HG02938 (cell line): ENCODE results near the gene SHISAL1.

Experiments used
- ATAC-seq: cut with Tn5 transposase; IDR thresholded peaks from one replicate; pipeline ENCODE4 v1.9.1; 2021; ENCODE audit warnings: mild to moderate bottlenecking, moderate library complexity; ENCODE audit not compliant: unreplicated experiment

The SHISAL1 gene

GRCh38 chr22:44213489-44214043, 99.2 kb downstream of the SHISAL1 start:
- no peak for ATAC-seq

DNA sequence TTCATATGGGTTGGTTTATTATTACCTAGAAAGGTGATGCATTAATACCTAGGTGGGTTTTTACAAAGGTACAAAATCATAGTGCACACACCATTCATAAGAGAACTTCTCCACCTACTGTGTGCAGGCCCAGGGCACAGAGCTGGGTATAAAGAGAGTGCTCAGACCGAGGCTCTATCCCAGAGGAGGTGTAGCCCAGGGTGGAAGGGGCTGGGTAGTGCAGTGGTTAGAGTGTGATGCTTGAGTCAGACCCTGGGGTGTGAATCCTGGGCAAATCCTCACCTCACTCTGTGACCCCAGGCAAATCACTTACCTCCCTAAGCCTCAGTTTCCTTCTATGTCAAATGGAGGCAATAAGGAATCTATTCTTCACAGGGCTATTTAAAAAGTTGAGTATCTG, 99.8 kb downstream of the SHISAL1 start:
- ATAC-seq: no peak

GRCh38 chr22:44211946-44212930, 100.5 kb downstream of the SHISAL1 start:
- ATAC-seq: no peak

GRCh38 chr22:44211256-44211945, 101.3 kb downstream of the SHISAL1 start:
- ATAC-seq: no peak

- ATAC-seq: no peak
These were observed 102.0 kb downstream of the SHISAL1 start for GRCh38 chr22:44210722-44211121.

GRCh38 chr22:44209343-44209742, 103.4 kb downstream of the SHISAL1 start:
- ATAC-seq: no peak

DNA sequence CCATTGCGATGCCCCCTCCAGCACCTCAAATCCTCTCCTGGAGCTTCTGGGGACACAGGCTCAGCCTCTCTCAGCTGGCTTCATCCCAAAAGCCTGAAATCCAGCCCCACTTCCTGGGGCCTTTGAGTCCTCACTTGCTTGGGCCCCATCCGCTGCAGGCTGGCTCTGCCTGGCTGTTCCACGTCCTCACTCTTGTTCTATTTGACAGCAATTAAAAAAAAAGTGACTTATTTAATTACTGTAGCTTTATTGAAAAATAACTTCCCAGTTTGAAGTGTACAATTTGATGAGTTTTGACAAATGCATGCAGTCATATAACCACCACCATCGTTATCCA, 104.8 kb downstream of the SHISAL1 start:
- no peak for ATAC-seq

GRCh38 chr22:44207173-44207980, 105.4 kb downstream of the SHISAL1 start:
- no peak for ATAC-seq

DNA sequence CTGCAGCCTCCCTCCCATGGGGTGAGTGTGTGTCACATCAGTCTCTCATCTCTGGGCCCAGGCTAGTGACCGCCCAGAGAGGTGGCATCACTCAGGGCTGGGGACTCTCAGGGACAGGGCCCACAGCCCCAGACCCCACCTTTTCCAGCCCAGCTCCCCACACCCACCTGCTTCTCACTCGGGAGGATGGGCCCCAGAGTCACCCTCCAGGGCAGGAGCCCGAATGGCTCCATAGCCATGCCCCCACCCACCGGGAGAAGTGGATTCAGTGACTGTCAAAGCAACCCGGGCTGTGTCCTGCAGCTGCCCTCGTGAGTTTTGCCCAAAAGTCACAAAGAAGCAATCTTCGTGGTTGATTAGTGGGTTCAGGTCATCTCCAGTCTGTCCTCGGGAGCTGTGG, 106.1 kb downstream of the SHISAL1 start:
- ATAC-seq: no peak

- ATAC-seq: no peak
These were observed 106.5 kb downstream of the SHISAL1 start for GRCh38 chr22:44206330-44206645.

- ATAC-seq: no peak
These were observed 107.0 kb downstream of the SHISAL1 start for GRCh38 chr22:44205516-44206329.

DNA sequence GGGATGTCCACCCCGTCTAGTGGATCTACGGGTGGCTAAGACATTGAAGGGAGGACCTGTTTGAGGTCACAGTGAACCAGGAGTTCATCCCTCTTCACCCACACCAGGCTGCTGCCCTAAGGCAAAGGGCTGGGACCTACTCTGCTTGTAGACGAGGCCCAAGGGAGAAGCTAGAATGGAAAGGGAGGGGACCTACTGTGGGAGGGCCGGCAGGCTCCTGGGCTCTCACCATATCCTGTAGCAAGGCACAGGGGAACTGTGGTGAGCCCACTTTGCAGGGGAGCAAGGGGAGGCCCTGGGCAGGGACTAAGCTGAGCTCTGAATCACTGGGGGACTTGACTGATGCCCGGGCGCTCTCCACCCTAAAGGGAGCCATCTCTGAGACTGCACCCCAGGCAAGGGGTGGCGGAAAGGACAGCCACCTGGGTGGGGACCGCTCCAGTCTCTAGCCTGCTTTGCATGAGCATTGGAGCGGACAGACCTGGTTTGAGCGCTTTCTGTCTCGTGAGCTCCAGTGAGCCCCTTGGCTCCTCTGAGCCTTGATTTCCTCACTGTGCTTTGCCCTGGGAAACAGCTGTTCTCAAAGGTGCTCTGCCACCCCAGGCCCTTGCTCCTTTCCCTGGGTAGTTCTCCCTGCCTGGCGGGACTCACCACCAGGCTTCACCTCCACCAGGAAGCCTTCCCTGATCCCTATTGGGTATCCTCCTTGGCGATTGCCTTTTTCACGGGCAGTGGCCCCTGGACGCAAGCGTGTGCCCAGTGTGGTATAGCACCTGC, 107.8 kb downstream of the SHISAL1 start:
- no peak for ATAC-seq

DNA sequence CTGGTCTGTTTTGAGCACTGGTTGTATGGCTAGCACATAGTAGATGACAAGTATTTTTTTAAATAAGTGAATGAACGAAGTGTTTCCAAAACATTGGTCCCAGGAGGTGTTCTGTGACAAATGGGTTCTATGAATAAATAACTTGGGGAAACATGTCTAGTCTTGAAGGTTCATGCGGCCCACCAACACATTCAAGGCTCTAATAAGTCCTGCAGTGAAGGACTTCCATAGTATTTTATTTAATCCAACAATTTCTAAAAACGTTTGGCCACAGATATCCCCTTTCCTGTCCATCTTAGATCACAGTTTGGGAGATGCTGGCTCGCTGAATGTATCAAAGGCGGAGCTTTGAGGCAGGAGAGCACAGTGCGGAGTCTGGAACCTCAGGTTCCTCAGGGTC, 109.5 kb downstream of the SHISAL1 start:
- ATAC-seq: no peak

- ATAC-seq: no peak
These were observed 110.4 kb downstream of the SHISAL1 start for GRCh38 chr22:44202261-44202789.

- ATAC-seq: no peak
These were observed 111.1 kb downstream of the SHISAL1 start for GRCh38 chr22:44201665-44202064.

- no peak for ATAC-seq
These were observed 111.7 kb downstream of the SHISAL1 start for GRCh38 chr22:44200855-44201550.

GRCh38 chr22:44200451-44200850, 112.3 kb downstream of the SHISAL1 start:
- ATAC-seq: no peak

- no peak for ATAC-seq
These were observed 112.9 kb downstream of the SHISAL1 start for GRCh38 chr22:44199866-44200265.

GRCh38 chr22:44199164-44199563, 113.6 kb downstream of the SHISAL1 start:
- ATAC-seq: no peak
